HepG2 (cell line): ENCODE measurements around the gene FGD5. TPM values are rescaled to one million over a fixed set of nuclear protein-coding genes. Genes with fewer than 3 reads are reported as not detected.

Source experiments
- CENPBD1 ChIP-seq: sonication (generic); formaldehyde crosslinking; IDR thresholded peaks from 2 replicates; pipeline ENCODE4 v1.8.0; 2022; ENCODE audit warnings: missing genetic modification reagents, low read depth, mild to moderate bottlenecking, borderline replicate concordance
- KAT8 ChIP-seq: IDR thresholded peaks from 2 replicates; pipeline ENCODE4 v1.6.1; 2016; ENCODE audit warnings: missing genetic modification reagents, missing compliant biosample characterization
- KDM4B ChIP-seq: sonication (generic); formaldehyde crosslinking; IDR thresholded peaks from 2 replicates; pipeline ENCODE4 v1.4.0; 2020; ENCODE audit warnings: missing genetic modification reagents
- PAX8 ChIP-seq: sonication (generic); formaldehyde crosslinking; IDR thresholded peaks from 2 replicates; pipeline ENCODE4 v1.8.0; 2022; ENCODE audit warnings: mild to moderate bottlenecking, missing genetic modification reagents, borderline replicate concordance
- RAD21 ChIP-seq: fragments of 450-650 bp; formaldehyde crosslinking; IDR thresholded peaks from 2 replicates; pipeline ENCODE4 v1.5.0; 2020; ENCODE audit warnings: mild to moderate bottlenecking
- RXRA ChIP-seq: sonication (generic); formaldehyde crosslinking; IDR thresholded peaks from 2 replicates; pipeline ENCODE4 v1.5.1; 2020; ENCODE audit warnings: missing genetic modification reagents
- SALL1 ChIP-seq: sonication (generic); formaldehyde crosslinking; IDR thresholded peaks from 2 replicates; pipeline ENCODE4 v1.8.0; 2022; ENCODE audit warnings: mild to moderate bottlenecking, missing genetic modification reagents
- TFDP1 ChIP-seq: IDR thresholded peaks from 2 replicates; pipeline ENCODE4 v1.6.1; 2016; ENCODE audit warnings: missing compliant biosample characterization, missing genetic modification reagents, borderline replicate concordance
- XRCC5 ChIP-seq: fragments of 200-400 bp; formaldehyde crosslinking; optimal IDR thresholded peaks from 2 replicates; pipeline ENCODE3; 2017; ENCODE audit warnings: mild to moderate bottlenecking, low read length
- ZGPAT ChIP-seq: IDR thresholded peaks from 2 replicates; pipeline ENCODE4 v1.6.1; 2016; ENCODE audit warnings: mild to moderate bottlenecking
- ZNF276 ChIP-seq: sonication (generic); formaldehyde crosslinking; IDR thresholded peaks from 2 replicates; pipeline ENCODE4 v1.4.0; 2020; ENCODE audit warnings: mild to moderate bottlenecking, low read depth, missing genetic modification reagents
- ZNF556 ChIP-seq: sonication (generic); formaldehyde crosslinking; IDR thresholded peaks from 2 replicates; pipeline ENCODE4 v1.4.0; 2020; ENCODE audit warnings: mild to moderate bottlenecking, missing genetic modification reagents, borderline replicate concordance
- ZNF772 ChIP-seq: sonication (generic); formaldehyde crosslinking; IDR thresholded peaks from 2 replicates; pipeline ENCODE4 v1.5.0; 2020; ENCODE audit warnings: mild to moderate bottlenecking, missing genetic modification reagents
- ZSCAN25 ChIP-seq: sonication (generic); formaldehyde crosslinking; IDR thresholded peaks from 2 replicates; pipeline ENCODE4 v1.8.0; 2022; ENCODE audit warnings: mild to moderate bottlenecking, missing genetic modification reagents
- polyA plus RNA-seq, 8 experiments: library from polyadenylated mRNA; depleted of rRNA in 3 of 8; stranded (reverse) in 7 of 8; unstranded in 1 of 8; fragments of >200 nt; fragmentation: Illumina TruSeq in 4 of 8; extraction: Trizol in 4 of 8; gene quantifications; 2 replicates each; pipeline versions ENCODE4 v1.2.1 to v1.2.3, GENCODE V29; 2011 to 2016; ENCODE audit warnings: low read depth in 4 of 8, missing spikeins in 1 of 8, mixed read lengths in 1 of 8; ENCODE audit not compliant: insufficient read depth in 1 of 8
- total RNA-seq, 5 experiments: library from RNA; depleted of rRNA; stranded (reverse); fragments of >200 nt; fragmentation: Illumina TruSeq; extraction: Trizol; gene quantifications; 2 replicates each; pipeline ENCODE4 v1.2.3, GENCODE V29; 2016; ENCODE audit warnings: low read depth in 1 of 5

FGD5 gene
- total and polyA plus RNA-seq, 2 of the 13 experiments (the other 11 are each of a cell fraction or from before 2014, with no cell fraction given), result 0.17 TPM; not detected in 1

- 0 out of 2 replicates have a peak, but pooled peaks have one; percentile 26 for TF ChIP-seq TFDP1 (CRISPR knock-in tag)
- 0 out of 2 replicates have a peak, but pooled peaks have one; percentile 22 for TF ChIP-seq ZNF556 (CRISPR knock-in tag)
- 0 out of 2 replicates have a peak, but pooled peaks have one; percentile 73 for TF ChIP-seq ZNF276
- TF ChIP-seq RAD21 (CRISPR knock-in tag), result peak; percentile 96
- TF ChIP-seq KDM4B, result 0 out of 2 replicates have a peak, but pooled peaks have one; percentile 26
- TF ChIP-seq PAX8 (CRISPR knock-in tag), result no peak
- 0 out of 2 replicates have a peak, but pooled peaks have one; percentile 33 for TF ChIP-seq KAT8 (CRISPR knock-in tag)
- peak; percentile 56; the same call in 1 of the 2 replicates for TF ChIP-seq SALL1 (CRISPR knock-in tag)
- TF ChIP-seq CENPBD1 (CRISPR knock-in tag), result no peak
- 0 out of 2 replicates have a peak, but pooled peaks have one; percentile 19 for TF ChIP-seq RXRA (CRISPR knock-in tag)
- 0 out of 2 replicates have a peak, but pooled peaks have one; percentile 41 for TF ChIP-seq ZSCAN25
- peak; percentile 56; the same call in 1 of the 2 replicates for TF ChIP-seq ZGPAT
- peak; percentile 49 for TF ChIP-seq XRCC5
- TF ChIP-seq ZNF772, result 0 out of 2 replicates have a peak, but pooled peaks have one; percentile 35
- TF ChIP-seq, all 625 proteins: peak for 103
Measured at GRCh38 chr3:14921034-14921616, 102.4 kb downstream of the FGD5 start (continued).
